Mesenchymal stem cell (in vitro differentiated cells and primary cell): Measurements from ENCODE around the gene MYLK2.

ENCODE experiments used
- DNase-seq: peaks from one replicate; pipeline ENCODE4 v3.0.0-alpha.2; 2013
- H2AFZ ChIP-seq: one replicate; pipeline ENCODE4 v1.6.1; 2013; ENCODE audit warnings: low read depth, mild to moderate bottlenecking, control low read depth, inconsistent platforms, low read length, moderate library complexity
- H2AK5ac ChIP-seq: 2 replicates; pipeline ENCODE4 v1.6.1; 2013; ENCODE audit warnings: low read length, moderate library complexity, mild to moderate bottlenecking, inconsistent platforms; ENCODE audit not compliant: severe bottlenecking
- H2BK120ac ChIP-seq: one replicate; pipeline ENCODE4 v1.6.1; 2013; ENCODE audit warnings: low read depth, mild to moderate bottlenecking, inconsistent platforms, low read length, moderate library complexity
- H2BK12ac ChIP-seq, 2 experiments: one replicate each; pipeline ENCODE4 v1.6.1; 2013; ENCODE audit warnings: inconsistent platforms in 2 of 2, low read length in 2 of 2, mild to moderate bottlenecking in 2 of 2, moderate library complexity in 2 of 2, control low read depth in 1 of 2
- H2BK15ac ChIP-seq: one replicate; pipeline ENCODE4 v1.6.1; 2013; ENCODE audit warnings: mild to moderate bottlenecking, low read depth, inconsistent platforms; ENCODE audit not compliant: poor library complexity, severe bottlenecking
- H2BK5ac ChIP-seq: 2 replicates; pipeline ENCODE4 v1.6.1; 2013; ENCODE audit warnings: low read depth, mild to moderate bottlenecking, low read length, control low read depth, inconsistent platforms; ENCODE audit not compliant: poor library complexity, severe bottlenecking
- H3K14ac ChIP-seq, 2 experiments: one replicate each; pipeline ENCODE4 v1.6.1; 2013; ENCODE audit warnings: inconsistent platforms in 2 of 2, low read length in 2 of 2, control low read depth in 1 of 2, mild to moderate bottlenecking in 1 of 2, moderate library complexity in 1 of 2
- H3K18ac ChIP-seq, 2 experiments: one replicate each; pipeline ENCODE4 v1.6.1; 2013; ENCODE audit warnings: inconsistent platforms in 2 of 2, low read length in 2 of 2, control low read depth in 1 of 2, low read depth in 1 of 2, mild to moderate bottlenecking in 1 of 2
- H3K23ac ChIP-seq, 2 experiments: one replicate each; pipeline ENCODE4 v1.6.1; 2013; ENCODE audit warnings: inconsistent platforms in 2 of 2, low read length in 2 of 2, mild to moderate bottlenecking in 2 of 2, moderate library complexity in 2 of 2, control low read depth in 1 of 2
- H3K27ac ChIP-seq: 2 replicates; pipeline ENCODE4 v1.5.1; 2013; ENCODE audit warnings: mild to moderate bottlenecking, moderate library complexity, low read length, control low read depth, inconsistent platforms; ENCODE audit not compliant: poor library complexity, severe bottlenecking
- H3K27me3 ChIP-seq, 2 experiments: 2 replicates each; pipeline versions ENCODE4 v1.6.1 to v1.7.0; 2013; ENCODE audit warnings: low read length in 2 of 2, mild to moderate bottlenecking in 2 of 2, moderate library complexity in 2 of 2, control low read depth in 1 of 2, inconsistent platforms in 1 of 2; ENCODE audit not compliant: control insufficient read depth in 1 of 2, insufficient read depth in 1 of 2
- H3K36me3 ChIP-seq, 2 experiments: 2 replicates each; pipeline versions ENCODE4 v1.6.1 to v1.7.0; 2013; ENCODE audit warnings: low read length in 2 of 2, control low read depth in 1 of 2, inconsistent platforms in 1 of 2, low read depth in 1 of 2, mild to moderate bottlenecking in 1 of 2; ENCODE audit not compliant: insufficient read depth in 2 of 2, control insufficient read depth in 1 of 2
- H3K4ac ChIP-seq, 2 experiments: one replicate each; pipeline ENCODE4 v1.6.1; 2013; ENCODE audit warnings: inconsistent platforms in 2 of 2, low read length in 2 of 2, mild to moderate bottlenecking in 2 of 2, moderate library complexity in 2 of 2, control low read depth in 1 of 2, low read depth in 1 of 2
- H3K4me1 ChIP-seq: 2 replicates; pipeline ENCODE4 v1.6.1; 2013; ENCODE audit warnings: low read depth, low read length, control low read depth; ENCODE audit not compliant: control insufficient read depth, insufficient read depth
- H3K4me2 ChIP-seq: 2 replicates; pipeline ENCODE4 v1.6.1; 2013; ENCODE audit warnings: low read length, mild to moderate bottlenecking, inconsistent platforms; ENCODE audit not compliant: poor library complexity, severe bottlenecking
- H3K4me3 ChIP-seq, 2 experiments: 2 replicates each; pipeline versions ENCODE4 v1.5.1 to v1.7.0; 2013; ENCODE audit warnings: low read length in 2 of 2, mild to moderate bottlenecking in 2 of 2, control low read depth in 1 of 2, low read depth in 1 of 2; ENCODE audit not compliant: insufficient read depth in 1 of 2
- H3K79me1 ChIP-seq: replicated peaks from 2 replicates; pipeline ENCODE4 v1.6.1; 2013; ENCODE audit warnings: mild to moderate bottlenecking, control low read depth, low read length, inconsistent platforms; ENCODE audit not compliant: poor library complexity, severe bottlenecking
- H3K9ac ChIP-seq: 2 replicates; pipeline ENCODE4 v1.7.0; 2013; ENCODE audit warnings: mild to moderate bottlenecking, low read length, moderate library complexity
- H3K9me3 ChIP-seq: 2 replicates; pipeline ENCODE4 v1.7.0; 2013; ENCODE audit warnings: mild to moderate bottlenecking, low read length; ENCODE audit not compliant: control insufficient read depth
- H4K8ac ChIP-seq: one replicate; pipeline ENCODE4 v1.6.1; 2013; ENCODE audit warnings: inconsistent platforms, mild to moderate bottlenecking, low read length, moderate library complexity
- H4K91ac ChIP-seq: one replicate; pipeline ENCODE4 v1.6.1; 2013; ENCODE audit warnings: mild to moderate bottlenecking, low read length, inconsistent platforms
- WGBS: methylation state at CpG from one replicate; pipeline ENCODE4 v1.1.7; 2013; ENCODE audit warnings: mixed read lengths; 5-methylcytosine and 5-hydroxymethylcytosine counted together

Gene MYLK2

DNA sequence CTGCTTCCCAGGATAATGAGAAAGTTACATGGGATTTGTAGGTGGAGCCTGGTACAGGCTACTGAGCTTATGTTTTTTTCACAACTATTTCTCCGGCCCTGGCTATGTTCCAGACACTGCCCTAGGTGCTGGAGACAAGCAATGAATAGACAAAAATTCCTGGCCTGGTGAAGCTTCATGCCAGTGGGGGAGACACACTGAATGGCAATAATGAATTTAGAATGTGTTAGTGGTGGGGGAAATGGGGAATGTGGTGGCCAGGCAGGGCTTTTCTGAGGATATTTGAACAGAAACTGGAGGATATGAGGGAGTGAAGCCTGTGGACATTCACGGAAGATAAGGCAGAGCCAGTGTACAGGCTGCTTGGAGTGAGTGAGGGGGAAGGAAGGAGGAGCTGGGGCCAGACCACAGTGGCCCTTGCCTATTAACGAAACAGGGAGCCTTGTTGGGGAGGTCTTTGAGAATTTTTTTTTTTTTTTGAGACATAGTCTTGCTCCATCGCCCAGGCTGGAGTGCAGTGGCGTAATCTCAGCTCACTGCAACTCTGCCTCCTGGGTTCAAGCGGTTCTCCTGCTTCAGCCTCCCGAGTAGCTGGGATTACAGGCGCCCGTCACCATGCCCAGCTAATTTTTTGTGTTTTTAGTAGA, 19.6 kb downstream of the MYLK2 start:
- Histone ChIP-seq H3K4me2 (no peak overlapping the region), H3K9me3 (no peaks in the 10 kb centered on the region), H3K36me3 (no peaks in the 10 kb centered on the region), H3K4ac (no peak overlapping the region), H3K18ac (no peak overlapping the region), H2AK5ac (no peak overlapping the region), H3K27me3 (peaks cover 0 to 57% of the 10 kb centered on the region in 2 experiments), H3K23ac (no peak overlapping the region), H3K79me1 (no peaks in the 10 kb centered on the region), H3K9ac (no peak overlapping the region), H4K91ac (no peak overlapping the region), H2BK12ac (no peak overlapping the region), H2BK5ac (no peak overlapping the region), H2BK120ac (no peak overlapping the region), H2AFZ (no peak overlapping the region), H4K8ac (no peak overlapping the region), H3K4me1 (peaks cover 81% of the 10 kb centered on the region), H3K14ac (no peak overlapping the region), H2BK15ac (no peak overlapping the region), H3K4me3 (no peak overlapping the region), H3K27ac (no peak overlapping the region)
- 95% methylated on average over 9 of the region's 9 CpGs for WGBS
- no peak for DNase-seq

DNA sequence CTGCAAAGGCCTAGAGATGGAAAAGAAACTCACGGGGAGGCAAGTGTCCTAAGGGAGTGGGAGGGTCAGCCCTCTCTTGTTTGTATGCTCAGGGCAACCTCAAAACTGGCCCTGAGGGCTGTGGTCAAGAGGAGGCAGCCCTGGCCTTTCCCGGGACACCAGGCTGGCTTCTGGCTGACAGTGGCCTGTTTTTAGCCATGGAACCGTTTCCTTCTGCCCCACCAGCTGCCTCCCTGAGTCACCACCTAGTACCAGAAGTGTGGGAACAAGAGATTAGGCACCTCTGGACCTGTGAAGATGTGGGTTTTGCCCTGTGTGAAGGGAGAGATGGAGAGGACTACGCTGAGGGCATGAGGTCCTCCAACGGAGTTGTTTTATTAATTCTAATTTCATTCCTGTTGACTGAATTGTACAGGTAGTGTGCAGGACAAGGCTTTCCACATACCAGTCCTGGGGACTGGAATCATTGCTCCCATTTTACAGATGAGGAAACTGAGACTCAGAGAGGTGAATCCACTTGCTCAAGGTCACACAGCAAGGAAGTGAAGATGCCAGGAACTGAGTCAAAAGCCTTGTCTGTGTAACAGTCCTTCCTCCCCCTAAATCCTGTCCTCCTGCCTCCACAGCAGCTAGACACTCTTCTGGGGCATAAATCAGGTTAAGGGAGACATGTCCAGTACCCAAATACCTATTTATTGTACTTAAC, 20.8 kb downstream of the MYLK2 start:
- WGBS: 65% methylated on average over 5 of the region's 5 CpGs
- H2BK15ac ChIP-seq: no peak overlapping the region
- no peak overlapping the region for H3K4me3 ChIP-seq
- no peaks in the 10 kb centered on the region for H3K9me3 ChIP-seq
- H3K9ac ChIP-seq: no peak overlapping the region
- no peak overlapping the region for H2BK120ac ChIP-seq
- no peak overlapping the region for H3K23ac ChIP-seq
- no peak overlapping the region for H3K4me2 ChIP-seq
- no peaks in the 10 kb centered on the region for H3K79me1 ChIP-seq
- no peak overlapping the region for H3K18ac ChIP-seq
- no peak overlapping the region for H4K8ac ChIP-seq
- H3K4me1 ChIP-seq: peaks cover 82% of the 10 kb centered on the region
- H3K27me3 ChIP-seq: peaks cover 0 to 57% of the 10 kb centered on the region in 2 experiments
- no peak overlapping the region for H4K91ac ChIP-seq
- no peak overlapping the region for H2AFZ ChIP-seq
- peak overlapping the region; percentile 45 for H2AK5ac ChIP-seq
- no peak overlapping the region for H2BK5ac ChIP-seq
- H2BK12ac ChIP-seq: no peak overlapping the region
- H3K27ac ChIP-seq: no peak overlapping the region
- H3K14ac ChIP-seq: no peak overlapping the region
- no peaks in the 10 kb centered on the region for H3K36me3 ChIP-seq
- H3K4ac ChIP-seq: no peak overlapping the region
- DNase-seq: peak; percentile 55

DNA sequence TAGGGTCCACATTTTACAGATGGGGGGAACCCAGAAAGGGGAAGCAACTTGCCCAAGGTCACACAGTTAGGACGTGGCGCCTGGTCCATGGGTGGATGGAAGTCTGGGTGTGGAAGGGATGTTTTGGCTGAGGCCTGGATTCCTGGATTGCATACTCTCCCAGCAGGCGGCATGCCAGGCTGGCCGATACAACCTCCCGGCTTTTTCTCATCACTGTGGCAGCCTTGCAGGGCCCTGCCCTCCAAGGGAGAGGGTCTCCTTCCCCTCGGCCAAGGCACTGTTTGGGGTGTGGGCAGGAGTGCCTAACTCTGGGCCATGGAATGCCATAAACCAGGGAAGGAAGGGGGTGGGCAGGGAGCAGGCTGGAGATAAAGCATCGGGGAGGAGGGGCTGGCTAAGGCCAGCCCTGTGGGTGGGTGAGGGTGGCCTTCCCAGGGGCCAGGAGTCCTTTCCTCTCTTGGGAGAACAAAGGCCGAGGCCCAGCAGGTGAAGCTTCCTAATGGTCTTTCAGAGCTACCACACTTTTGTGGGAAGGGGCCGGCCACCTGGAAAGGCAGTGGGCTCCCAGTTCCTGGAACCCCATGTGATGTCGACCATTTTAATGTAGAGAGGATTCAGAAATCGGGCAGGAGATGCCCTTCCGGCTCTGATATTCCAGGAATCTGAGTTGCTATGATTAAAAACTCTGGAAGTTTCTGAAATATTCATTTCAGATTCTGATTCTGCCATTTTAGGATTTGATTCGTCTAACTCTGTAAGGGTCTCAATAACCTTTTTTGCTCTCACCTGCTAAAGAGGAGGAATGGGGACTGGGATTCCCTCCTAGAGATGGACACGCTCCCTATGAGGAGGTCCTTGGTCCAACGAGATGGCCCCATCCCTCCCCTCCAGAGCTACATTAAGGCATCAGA, 22.0 kb downstream of the MYLK2 start:
- Histone ChIP-seq H3K27ac (peak overlapping the region; percentile 60), H4K91ac (no peak overlapping the region), H3K4me3 (no peak overlapping the region), H3K4ac (no peak overlapping the region), H2BK5ac (peak overlapping the region; percentile 19), H2BK12ac (no peak overlapping the region), H3K4me2 (no peak overlapping the region), H2BK120ac (no peak overlapping the region), H3K14ac (peak overlapping the region in 1 of 2 experiments; percentile 47), H3K79me1 (no peaks in the 10 kb centered on the region), H3K23ac (no peak overlapping the region), H3K4me1 (peaks cover 81% of the 10 kb centered on the region), H2AK5ac (peak overlapping the region; percentile 91), H3K27me3 (peaks cover 0 to 57% of the 10 kb centered on the region in 2 experiments), H3K9ac (no peak overlapping the region), H3K18ac (peak overlapping the region in 1 of 2 experiments; percentile 49), H4K8ac (no peak overlapping the region), H2BK15ac (peak overlapping the region; percentile 30), H2AFZ (no peak overlapping the region), H3K36me3 (peaks cover 0 to 3% of the 10 kb centered on the region in 2 experiments), H3K9me3 (no peaks in the 10 kb centered on the region)
- WGBS: 86% methylated on average over 15 of the region's 15 CpGs
- no peak for DNase-seq
